Renal pelvis (tissue), 12 donors: ENCODE results near the gene PHKG2. TPM values are rescaled to one million over a fixed set of nuclear protein-coding genes. Genes with fewer than 3 reads are reported as not detected.
"Not testable (repeated sequence)": the region's sequence is repeated elsewhere in the genome, so short reads cannot be mapped to it uniquely, and the experiment has no call there.

Source experiments
- DNase-seq: peaks from one replicate; pipeline ENCODE4 v3.0.0-alpha.2; 2013
- long read RNA-seq, 16 experiments: transcript quantifications; one replicate each; lab custom pipeline, GENCODE V29; 2026
- polyA plus RNA-seq, 3 donors: library from polyadenylated mRNA; unstranded; fragments of 120-200 nt; gene quantifications; one replicate each; pipeline ENCODE4 v1.2.1, GENCODE V29; 2013; ENCODE audit not compliant: insufficient read length in 3 of 3

Gene PHKG2
- 10 to 100 TPM; 28.7 to 44.8 (median 40.7) TPM for polyA plus RNA-seq
- long read RNA-seq, donor 1, full-length matches to known transcripts: 5 of 5 reads
- long read RNA-seq, donor 1, partial matches to known transcripts: 0 of 5 reads
- long read RNA-seq, donor 1, other reads (novel, unspliced or antisense): 0 of 5 reads
- long read RNA-seq, donor 2, full-length matches to known transcripts: 13 of 13 reads
- long read RNA-seq, donor 2, partial matches to known transcripts: 0 of 13 reads
- long read RNA-seq, donor 2, other reads (novel, unspliced or antisense): 0 of 13 reads
- long read RNA-seq, donor 3, full-length matches to known transcripts: 8 of 13 reads
- long read RNA-seq, donor 3, partial matches to known transcripts: 5 of 13 reads
- long read RNA-seq, donor 3, other reads (novel, unspliced or antisense): 0 of 13 reads
- long read RNA-seq, donor 4, full-length matches to known transcripts: 10 of 10 reads
- long read RNA-seq, donor 4, partial matches to known transcripts: 0 of 10 reads
- long read RNA-seq, donor 4, other reads (novel, unspliced or antisense): 0 of 10 reads
- long read RNA-seq, donor 5, full-length matches to known transcripts: 3 of 3 reads
- long read RNA-seq, donor 5, partial matches to known transcripts: 0 of 3 reads
- long read RNA-seq, donor 5, other reads (novel, unspliced or antisense): 0 of 3 reads
- long read RNA-seq, donor 6, full-length matches to known transcripts: 1 of 1 reads
- long read RNA-seq, donor 6, partial matches to known transcripts: 0 of 1 reads
- long read RNA-seq, donor 6, other reads (novel, unspliced or antisense): 0 of 1 reads
- long read RNA-seq, donor 7, full-length matches to known transcripts: 7 of 7 reads
- long read RNA-seq, donor 7, partial matches to known transcripts: 0 of 7 reads
- long read RNA-seq, donor 7, other reads (novel, unspliced or antisense): 0 of 7 reads
- long read RNA-seq, donor 8, full-length matches to known transcripts: 1 of 1 reads
- long read RNA-seq, donor 8, partial matches to known transcripts: 0 of 1 reads
- long read RNA-seq, donor 8, other reads (novel, unspliced or antisense): 0 of 1 reads
- long read RNA-seq, donor 9, full-length matches to known transcripts: 5 of 5 reads
- long read RNA-seq, donor 9, partial matches to known transcripts: 0 of 5 reads
- long read RNA-seq, donor 9, other reads (novel, unspliced or antisense): 0 of 5 reads
- long read RNA-seq, donor 10, full-length matches to known transcripts: 5 of 17 reads
- long read RNA-seq, donor 10, partial matches to known transcripts: 12 of 17 reads
- long read RNA-seq, donor 10, other reads (novel, unspliced or antisense): 0 of 17 reads
- long read RNA-seq, donor 11, full-length matches to known transcripts: 4 of 4 reads
- long read RNA-seq, donor 11, partial matches to known transcripts: 0 of 4 reads
- long read RNA-seq, donor 11, other reads (novel, unspliced or antisense): 0 of 4 reads
- long read RNA-seq, donor 12, full-length matches to known transcripts: 6 of 6 reads
- long read RNA-seq, donor 12, partial matches to known transcripts: 0 of 6 reads
- long read RNA-seq, donor 12, other reads (novel, unspliced or antisense): 0 of 6 reads
- long read RNA-seq, donor 13, full-length matches to known transcripts: 6 of 6 reads
- long read RNA-seq, donor 13, partial matches to known transcripts: 0 of 6 reads
- long read RNA-seq, donor 13, other reads (novel, unspliced or antisense): 0 of 6 reads
- long read RNA-seq, donor 14: 0 reads
- long read RNA-seq, donor 15: 0 reads
- long read RNA-seq, donor 16, full-length matches to known transcripts: 7 of 7 reads
- long read RNA-seq, donor 16, partial matches to known transcripts: 0 of 7 reads
- long read RNA-seq, donor 16, other reads (novel, unspliced or antisense): 0 of 7 reads

DNA sequence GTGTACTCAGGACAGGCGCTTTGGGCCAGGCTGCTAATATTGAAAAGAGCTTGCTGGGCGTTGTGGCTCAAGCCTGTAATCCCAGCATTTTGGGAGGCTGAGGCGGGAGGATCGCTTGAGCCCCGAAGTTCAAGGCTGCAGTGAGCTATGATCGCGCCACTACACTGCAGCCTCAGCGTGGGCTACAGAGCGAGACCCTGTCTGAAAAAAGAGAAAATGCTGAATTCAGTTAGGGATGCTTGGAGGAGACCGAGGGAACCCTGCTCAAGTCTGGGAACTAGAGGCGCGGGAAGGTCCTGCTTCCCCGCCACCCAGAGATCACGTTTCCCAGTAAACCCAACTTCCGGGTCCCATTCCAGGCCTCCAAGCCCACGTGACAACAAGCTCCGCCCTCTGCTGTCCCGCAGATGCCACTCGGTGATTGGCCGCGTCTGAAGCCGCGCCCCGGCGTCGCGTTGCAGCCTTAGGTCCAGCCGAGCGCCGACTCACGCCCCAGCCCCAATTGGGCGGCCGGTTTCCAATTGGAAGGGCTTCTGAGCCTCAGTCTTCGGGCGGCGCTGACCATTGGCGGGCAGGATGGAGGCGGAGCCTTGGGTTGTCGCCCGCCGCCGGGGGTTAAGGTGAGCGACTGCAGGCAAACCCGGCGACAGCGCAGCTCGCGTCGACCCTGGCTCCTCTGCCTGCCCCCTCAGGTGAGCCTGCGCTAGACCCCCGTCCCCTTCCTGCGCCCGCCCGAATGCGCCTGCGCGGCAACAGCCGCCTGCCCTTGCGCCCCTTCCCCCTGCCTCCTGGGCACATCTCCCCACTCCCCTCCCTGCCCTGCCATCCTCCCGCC lies at the start of gene PHKG2:
TSS of gene PHKG2 (plus strand) at position 627 of the 835 bp plus-strand sequence. CDS start 396 bp downstream, outside the sequence.
- DNase-seq: peak; percentile 99

DNA sequence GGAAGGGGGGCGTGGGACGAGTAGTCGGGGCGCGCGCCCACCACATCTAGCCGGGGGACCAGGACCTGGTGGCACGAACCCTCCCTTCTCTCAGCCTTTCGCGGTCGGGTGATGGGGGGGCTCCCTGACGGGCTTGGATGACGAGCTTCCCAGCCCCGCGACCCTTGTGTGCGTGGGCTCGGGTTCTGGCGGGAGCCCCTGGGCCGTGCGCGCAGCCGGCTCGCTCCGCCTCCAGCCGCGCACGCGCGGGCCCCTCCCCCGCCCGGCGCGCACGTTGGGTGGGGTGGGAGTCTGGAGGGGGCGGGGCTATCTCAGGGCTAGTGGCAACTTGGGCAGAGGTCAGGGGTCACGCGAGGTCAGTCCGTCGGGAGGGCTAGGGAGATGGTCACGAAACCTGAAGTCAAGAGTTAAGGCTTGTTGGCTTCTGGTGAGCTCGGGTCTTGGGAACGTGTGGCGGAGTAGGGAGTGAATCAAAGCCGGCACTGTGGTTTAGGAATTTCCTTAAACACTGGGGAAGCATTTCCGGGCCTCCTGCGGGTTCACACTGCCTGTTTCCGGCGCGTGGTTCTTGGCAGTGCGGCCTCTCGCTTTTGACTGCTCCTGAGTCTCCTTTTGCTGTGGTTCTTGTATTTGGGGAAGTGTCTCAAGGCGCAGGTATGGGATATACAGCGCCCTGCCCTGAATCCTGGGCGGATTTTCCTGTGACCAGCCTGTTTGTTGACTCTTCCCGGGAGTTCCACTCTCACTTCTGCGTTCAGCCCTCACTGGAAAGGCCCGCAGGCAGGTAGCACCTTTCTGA lies 49.2 kb upstream of the PHKG2 start, which contains the start of gene SRCAP:
TSS of gene SRCAP (plus strand) at position 356 of the 799 bp plus-strand sequence. CDS start 1,654 bp downstream, outside the sequence.
- DNase-seq: peak; percentile 85

DNA sequence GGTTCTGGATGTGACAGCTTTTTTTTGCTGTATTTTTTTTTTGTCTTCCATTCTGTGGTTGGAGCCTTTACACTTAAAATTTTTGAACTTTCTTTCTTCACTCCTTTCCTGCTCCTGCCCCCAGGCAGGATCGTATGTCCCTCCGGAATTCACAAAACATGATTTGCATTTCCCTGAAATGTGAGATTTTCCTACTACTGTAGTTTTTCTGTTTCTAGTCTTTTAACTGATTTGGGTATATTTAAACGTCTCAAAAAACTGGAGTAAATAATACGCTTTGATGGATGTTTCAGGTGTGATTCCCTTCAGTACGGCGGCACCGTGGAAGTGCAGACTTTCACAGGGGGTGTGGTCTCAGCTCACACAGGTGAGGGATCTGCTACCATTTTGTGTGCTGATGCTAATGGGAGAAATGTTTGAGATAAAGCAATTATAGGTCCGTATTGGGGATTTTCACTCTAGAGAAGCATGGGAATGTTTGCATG lies 48.6 kb upstream of the PHKG2 start:
- no peak for DNase-seq

DNA sequence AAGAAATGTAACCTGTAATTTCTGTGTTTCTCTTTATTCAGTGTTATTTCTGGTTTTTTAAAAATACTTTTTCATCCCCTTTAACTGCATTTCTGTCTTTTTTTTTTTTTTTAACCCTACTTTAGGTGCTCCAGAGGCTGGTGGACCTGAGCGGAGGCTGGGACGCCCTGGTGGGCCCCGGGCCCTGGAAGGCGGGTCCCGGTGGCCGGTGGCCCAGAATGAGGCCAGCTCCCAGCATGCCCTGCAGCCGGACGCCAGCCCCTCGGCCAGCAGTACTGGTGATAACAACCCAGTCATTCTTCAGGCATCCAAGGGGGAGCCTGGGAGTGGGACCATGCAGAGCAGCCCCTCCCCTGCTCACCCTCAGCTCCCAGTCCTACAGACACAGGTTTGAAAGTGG lies 47.7 kb upstream of the PHKG2 start:
- DNase-seq: no peak

- DNase-seq: no peak
Measured at GRCh38 chr16:30700971-30701370, 47.3 kb upstream of the PHKG2 start.

DNA sequence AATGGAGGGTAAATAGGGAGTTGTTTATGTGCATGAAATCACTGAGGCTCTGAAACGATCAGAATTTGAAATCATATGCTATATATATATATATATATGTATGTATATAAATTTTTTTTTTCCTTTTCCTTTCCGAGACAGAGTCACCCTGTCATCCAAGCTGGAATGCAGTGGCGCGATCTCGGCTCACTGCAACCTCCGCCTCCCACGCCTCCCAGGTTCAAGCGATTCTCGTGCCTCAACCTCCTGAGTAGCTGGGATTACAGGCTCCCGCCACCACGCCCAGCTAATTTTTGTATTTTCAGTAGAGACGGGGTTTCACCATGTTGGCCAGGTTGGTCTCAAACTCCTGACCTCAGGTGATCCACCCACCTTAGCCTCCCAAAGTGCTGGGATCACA lies 45.2 kb upstream of the PHKG2 start:
- not testable (repeated sequence) for DNase-seq

DNA sequence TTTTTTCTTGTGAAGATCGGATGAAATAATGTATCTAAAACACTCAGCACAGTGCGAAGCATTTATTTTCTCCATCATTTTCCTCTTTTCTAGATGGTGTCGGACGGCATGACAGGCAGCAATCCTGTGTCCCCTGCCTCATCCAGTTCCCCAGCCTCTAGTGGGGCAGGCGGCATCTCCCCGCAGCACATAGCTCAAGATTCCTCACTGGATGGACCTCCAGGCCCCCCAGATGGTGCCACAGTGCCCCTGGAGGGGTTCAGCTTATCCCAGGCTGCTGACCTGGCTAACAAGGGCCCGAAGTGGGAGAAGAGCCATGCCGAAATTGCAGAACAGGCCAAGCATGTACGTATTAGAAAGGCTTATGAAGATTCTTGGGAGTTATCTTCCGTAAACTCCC lies 44.3 kb upstream of the PHKG2 start:
- DNase-seq: no peak

DNA sequence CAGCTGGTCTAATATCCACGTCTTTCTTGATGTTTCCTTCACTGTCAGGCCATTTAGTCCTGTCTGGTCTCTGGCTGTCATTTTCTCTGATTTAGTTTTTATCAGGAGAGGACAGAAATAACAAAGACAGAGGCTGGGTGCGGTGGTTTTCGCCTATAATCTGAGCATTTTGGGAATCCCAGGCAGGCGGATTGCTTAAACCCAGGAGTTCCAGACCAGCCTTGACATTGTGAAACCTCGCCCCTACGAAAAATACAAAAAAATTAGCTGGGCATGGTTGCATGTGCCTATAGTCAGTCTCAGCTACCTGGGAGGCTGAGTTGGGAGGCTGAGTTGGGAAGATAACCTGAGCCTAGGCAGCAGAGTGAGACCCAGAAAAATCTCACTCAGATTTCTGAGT lies 42.2 kb upstream of the PHKG2 start:
- DNase-seq: no peak

- DNase-seq: no peak
Measured at GRCh38 chr16:30710971-30711370, 37.3 kb upstream of the PHKG2 start.

- DNase-seq: no peak
Measured at GRCh38 chr16:30711712-30712111, 36.5 kb upstream of the PHKG2 start.

GRCh38 chr16:30715750-30716445 lies 32.3 kb upstream of the PHKG2 start:
- no peak for DNase-seq

DNA sequence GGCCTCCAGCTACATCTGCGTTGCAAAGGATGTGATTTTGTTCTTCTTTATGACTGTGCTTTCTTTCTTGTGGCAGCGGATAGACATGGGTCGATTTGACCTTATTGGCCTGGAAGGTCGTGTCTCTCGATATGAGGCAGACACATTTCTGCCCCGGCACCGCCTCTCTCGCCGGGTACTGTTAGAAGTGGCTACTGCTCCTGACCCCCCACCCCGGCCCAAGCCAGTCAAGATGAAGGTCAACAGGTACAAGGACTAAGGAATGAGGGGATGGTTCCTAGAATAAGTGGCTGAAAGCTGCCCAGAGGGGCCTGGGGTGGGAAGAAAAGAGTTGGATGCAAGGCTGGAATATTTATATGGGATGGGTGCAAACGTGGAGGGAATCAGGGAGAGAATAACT lies 28.1 kb upstream of the PHKG2 start:
- DNase-seq: no peak

DNA sequence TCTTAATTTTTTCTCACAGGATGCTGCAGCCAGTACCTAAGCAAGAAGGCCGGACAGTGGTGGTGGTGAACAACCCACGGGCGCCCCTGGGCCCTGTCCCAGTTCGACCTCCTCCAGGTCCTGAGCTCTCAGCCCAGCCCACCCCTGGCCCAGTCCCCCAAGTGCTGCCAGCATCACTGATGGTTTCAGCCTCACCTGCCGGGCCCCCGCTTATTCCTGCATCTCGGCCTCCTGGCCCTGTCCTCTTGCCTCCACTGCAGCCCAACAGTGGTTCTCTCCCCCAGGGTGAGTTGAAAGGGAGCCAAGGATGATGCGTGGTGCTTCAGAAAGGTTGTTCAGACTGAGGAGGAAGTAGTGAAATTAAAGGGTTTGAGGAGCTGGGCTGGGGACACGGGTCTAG lies 27.5 kb upstream of the PHKG2 start:
- DNase-seq: no peak

- DNase-seq: no peak
Measured at GRCh38 chr16:30721167-30721566, 27.1 kb upstream of the PHKG2 start.

DNA sequence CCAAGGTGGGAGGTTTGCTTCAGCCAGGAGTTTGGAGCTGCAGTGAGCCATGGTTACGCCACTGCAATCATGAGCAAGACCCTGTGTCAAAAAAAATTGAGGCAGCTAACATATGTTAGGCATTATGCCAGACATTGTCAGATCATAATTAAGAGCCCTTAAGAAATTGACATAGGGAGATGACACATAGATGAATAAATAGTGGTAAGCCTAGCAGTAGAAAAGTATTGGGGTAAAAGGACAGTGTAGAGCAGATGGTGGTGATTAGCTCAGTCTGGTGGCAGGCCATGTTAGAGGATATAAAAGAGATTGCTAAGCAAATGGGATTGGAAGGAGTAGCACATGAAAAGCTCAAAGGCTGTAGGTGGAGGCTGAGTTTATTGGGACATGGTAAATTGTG lies 26.6 kb upstream of the PHKG2 start:
- DNase-seq: no peak

GRCh38 chr16:30722443-30722842 lies 25.8 kb upstream of the PHKG2 start:
- DNase-seq: no peak

GRCh38 chr16:30722916-30723315 lies 25.3 kb upstream of the PHKG2 start:
- no peak for DNase-seq
